Transverse colon (tissue), 4 donors: ENCODE results near the gene ERC2. TPM values are rescaled to one million over a fixed set of nuclear protein-coding genes. Genes with fewer than 3 reads are reported as not detected.

Experiments used
- DNase-seq: peaks from one replicate; pipeline ENCODE4 v3.0.0-alpha.2; 2019
- H3K27ac ChIP-seq, 4 donors: fragments of 200-600 bp; sonication (generic); 2 replicates each; pipeline ENCODE4 v1.5.1; 2016 to 2018; ENCODE audit warnings: inconsistent platforms in 4 of 4
- H3K27me3 ChIP-seq: fragments of 200-600 bp; sonication (generic); 2 replicates; pipeline ENCODE4 v1.5.1; 2017; ENCODE audit warnings: inconsistent platforms
- H3K36me3 ChIP-seq, 4 donors: fragments of 200-600 bp; sonication (generic); 2 replicates each; pipeline ENCODE4 v1.5.1; 2017 to 2019; ENCODE audit warnings: inconsistent platforms in 4 of 4
- H3K4me1 ChIP-seq, 4 donors: fragments of 200-600 bp; sonication (generic); 2 replicates each; pipeline ENCODE4 v1.5.1; 2017 to 2020; ENCODE audit warnings: inconsistent platforms in 4 of 4
- H3K4me3 ChIP-seq, 4 donors: fragments of 200-600 bp; sonication (generic); 1 replicate in 1 of 4; 2 replicates in 3 of 4; pipeline versions ENCODE4 v1.5.1 to v1.6.1; 2017 to 2019; ENCODE audit warnings: inconsistent platforms in 4 of 4
- H3K9me3 ChIP-seq, 2 donors: fragments of 200-600 bp; sonication (generic); 2 replicates each; pipeline ENCODE4 v1.5.1; 2017 to 2019; ENCODE audit warnings: inconsistent platforms in 2 of 2
- EP300 ChIP-seq: sonication (generic); formaldehyde crosslinking; IDR thresholded peaks from one replicate; pipeline ENCODE4 v1.6.1; 2017; ENCODE audit warnings: antibody characterized with exemption, low read depth
- POLR2A ChIP-seq: fragments of 450-650 bp; IDR thresholded peaks from one replicate; pipeline ENCODE4 v1.6.1; 2016; ENCODE audit warnings: antibody characterized with exemption, mild to moderate bottlenecking, moderate library complexity
- POLR2AphosphoS5 ChIP-seq, 3 donors: sonication (generic); formaldehyde crosslinking; IDR thresholded peaks; one replicate each; pipeline ENCODE4 v1.6.1; 2016; ENCODE audit warnings: antibody characterized with exemption in 3 of 3
- WGBS, 2 donors: methylation state at CpG; one replicate each; pipeline ENCODE4 v1.1.5; 2018; ENCODE audit warnings: low coverage in 1 of 2; 5-methylcytosine and 5-hydroxymethylcytosine counted together
- in situ Hi-C, 4 donors: fragments of 200-750 bp; cut with MboI; loops; one replicate each; pipeline versions ENCODE4 v1.15.0 to v1.15.1; 2017; ENCODE audit warnings: low sequenced_read_pairs in 3 of 4, low pct_ligation_motif_present in 1 of 4, low pct_unique_long_range_greater_than_20kb in 1 of 4
- intact Hi-C: fragments of 100-400 bp; cut with DNase I; formaldehyde crosslinking; loops from one replicate; pipeline ENCODE4 v1.15.1; 2023; ENCODE audit warnings: low total_unique reads
- total RNA-seq, 4 donors: library from RNA; depleted of rRNA; stranded (reverse); fragments of >200 nt; gene quantifications; one replicate each; pipeline ENCODE4 v1.1.0, GENCODE V29; 2016
- TF ChIP-seq, protein P1 (sequence below), 5 experiments: fragments of 200-600 bp in 3 of 5; fragments of 450-650 bp in 2 of 5; sonication (generic) in 3 of 5; IDR thresholded peaks; 1 replicate in 2 of 5; 2 replicates in 3 of 5; pipeline ENCODE4 v1.5.1; 2016 to 2017; ENCODE audit warnings: antibody characterized with exemption in 5 of 5, inconsistent platforms in 3 of 5, mild to moderate bottlenecking in 2 of 5, moderate library complexity in 1 of 5

The ERC2 gene
- total RNA-seq, 4 donors from 2014 or later, result 0.41 to 1.3 TPM; not detected in 2

DNA sequence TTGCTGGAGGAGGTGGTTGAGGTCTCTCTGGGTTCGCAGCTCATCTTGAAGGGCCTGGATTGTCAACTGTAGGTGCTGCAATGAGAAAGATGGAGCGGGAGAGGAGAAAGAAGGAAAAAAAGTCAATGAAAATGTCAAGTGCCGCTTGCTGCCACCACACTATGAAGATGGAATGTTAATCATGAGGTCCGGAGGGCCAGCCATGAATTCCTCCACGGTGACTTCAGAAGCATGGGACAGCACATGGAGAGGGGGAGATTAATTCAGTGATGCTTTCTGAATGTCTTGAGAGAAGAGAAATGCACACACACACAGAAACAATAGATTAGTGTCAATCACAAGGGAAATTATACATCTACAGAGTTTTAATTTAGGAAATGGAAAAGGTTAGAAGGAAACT is 171.9 kb downstream of the ERC2 start:
- Histone ChIP-seq H3K36me3 (no peaks in the 10 kb centered on the region), H3K27ac (no peak overlapping the region), H3K4me1 (no peaks in the 10 kb centered on the region), H3K27me3 (no peaks in the 10 kb centered on the region), H3K4me3 (no peak overlapping the region), H3K9me3 (no peaks in the 10 kb centered on the region)
- in situ Hi-C loops, result no loop called here
- 74 to 82% methylated on average over 5 of the region's 5 CpGs for WGBS, 2 donors
- TF ChIP-seq POLR2AphosphoS5 (IDR thresholded peaks at IDR 0.05) (no peak), EP300 (no peak)
- TF ChIP-seq, protein P1, sequence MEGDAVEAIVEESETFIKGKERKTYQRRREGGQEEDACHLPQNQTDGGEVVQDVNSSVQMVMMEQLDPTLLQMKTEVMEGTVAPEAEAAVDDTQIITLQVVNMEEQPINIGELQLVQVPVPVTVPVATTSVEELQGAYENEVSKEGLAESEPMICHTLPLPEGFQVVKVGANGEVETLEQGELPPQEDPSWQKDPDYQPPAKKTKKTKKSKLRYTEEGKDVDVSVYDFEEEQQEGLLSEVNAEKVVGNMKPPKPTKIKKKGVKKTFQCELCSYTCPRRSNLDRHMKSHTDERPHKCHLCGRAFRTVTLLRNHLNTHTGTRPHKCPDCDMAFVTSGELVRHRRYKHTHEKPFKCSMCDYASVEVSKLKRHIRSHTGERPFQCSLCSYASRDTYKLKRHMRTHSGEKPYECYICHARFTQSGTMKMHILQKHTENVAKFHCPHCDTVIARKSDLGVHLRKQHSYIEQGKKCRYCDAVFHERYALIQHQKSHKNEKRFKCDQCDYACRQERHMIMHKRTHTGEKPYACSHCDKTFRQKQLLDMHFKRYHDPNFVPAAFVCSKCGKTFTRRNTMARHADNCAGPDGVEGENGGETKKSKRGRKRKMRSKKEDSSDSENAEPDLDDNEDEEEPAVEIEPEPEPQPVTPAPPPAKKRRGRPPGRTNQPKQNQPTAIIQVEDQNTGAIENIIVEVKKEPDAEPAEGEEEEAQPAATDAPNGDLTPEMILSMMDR (IDR thresholded peaks at IDR 0.05), result no peak
- no peak for DNase-seq
- intact Hi-C loops, result no loop called here

DNA sequence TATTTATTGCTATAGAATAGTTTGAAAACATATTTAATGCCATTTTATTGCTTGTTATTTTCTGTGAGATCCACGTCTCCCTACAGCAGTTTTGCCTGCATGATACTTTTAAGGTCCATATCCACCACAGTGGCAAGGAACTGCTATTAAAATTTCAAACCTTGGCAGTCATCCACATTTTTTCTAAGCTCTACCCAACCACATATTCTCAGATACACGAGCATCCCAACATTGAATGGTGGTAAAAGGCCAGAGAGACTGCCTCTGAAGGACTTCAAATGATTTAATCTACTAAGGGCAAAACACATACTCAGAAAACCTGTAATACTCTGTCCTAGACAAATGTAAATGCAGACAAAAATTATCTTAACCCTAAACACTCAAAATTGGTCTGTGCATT is 173.1 kb downstream of the ERC2 start:
- no peaks in the 10 kb centered on the region for H3K36me3 ChIP-seq
- DNase-seq, result no peak
- WGBS, 2 donors, result 44 to 50% methylated on average over 2 of the region's 2 CpGs
- no peaks in the 10 kb centered on the region for H3K27me3 ChIP-seq
- intact Hi-C loops (no loop called here), in situ Hi-C loops (no loop called here)
- no peaks in the 10 kb centered on the region for H3K9me3 ChIP-seq
- TF ChIP-seq POLR2A, result no peak
- TF ChIP-seq, protein P1 (IDR thresholded peaks at IDR 0.05), result no peak
- TF ChIP-seq POLR2AphosphoS5 (IDR thresholded peaks at IDR 0.05), result no peak
- no peak for TF ChIP-seq EP300
- H3K27ac ChIP-seq, result no peak overlapping the region
- no peaks in the 10 kb centered on the region for H3K4me1 ChIP-seq
- H3K4me3 ChIP-seq, result no peak overlapping the region

DNA sequence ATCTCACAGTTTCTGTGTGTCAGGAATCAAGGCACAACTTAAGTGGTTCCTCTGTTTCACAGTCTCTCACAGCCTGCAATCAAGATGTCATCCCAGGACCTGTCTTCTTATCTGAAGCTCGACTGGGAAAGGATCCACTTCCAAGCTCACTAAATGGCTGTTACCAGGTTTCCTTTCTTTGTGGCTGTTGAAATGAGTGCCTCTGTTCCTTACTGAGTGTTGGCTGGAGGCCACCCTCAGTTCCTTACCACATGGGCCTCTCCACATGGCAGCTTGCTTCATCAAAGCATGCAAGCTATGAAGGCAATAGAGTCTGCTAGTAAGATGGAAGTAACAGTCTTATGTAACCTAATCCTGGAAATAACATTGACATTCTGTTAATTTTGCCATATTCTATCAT is 174.0 kb downstream of the ERC2 start:
- no peaks in the 10 kb centered on the region for H3K27me3 ChIP-seq
- H3K9me3 ChIP-seq, result no peaks in the 10 kb centered on the region
- in situ Hi-C loops (no loop called here), intact Hi-C loops (no loop called here)
- WGBS, 2 donors, result 21% methylated on average over 1 of the region's 1 CpG; no CpG with 5 or more reads in 1 of the 2 donors
- no peaks in the 10 kb centered on the region for H3K4me1 ChIP-seq
- no peak for DNase-seq
- no peaks in the 10 kb centered on the region for H3K36me3 ChIP-seq
- TF ChIP-seq, protein P1 (IDR thresholded peaks at IDR 0.05), result no peak
- TF ChIP-seq POLR2AphosphoS5 (IDR thresholded peaks at IDR 0.05) (no peak), POLR2A (no peak), EP300 (no peak)
- H3K27ac ChIP-seq, result no peak overlapping the region
- H3K4me3 ChIP-seq, result no peak overlapping the region

DNA sequence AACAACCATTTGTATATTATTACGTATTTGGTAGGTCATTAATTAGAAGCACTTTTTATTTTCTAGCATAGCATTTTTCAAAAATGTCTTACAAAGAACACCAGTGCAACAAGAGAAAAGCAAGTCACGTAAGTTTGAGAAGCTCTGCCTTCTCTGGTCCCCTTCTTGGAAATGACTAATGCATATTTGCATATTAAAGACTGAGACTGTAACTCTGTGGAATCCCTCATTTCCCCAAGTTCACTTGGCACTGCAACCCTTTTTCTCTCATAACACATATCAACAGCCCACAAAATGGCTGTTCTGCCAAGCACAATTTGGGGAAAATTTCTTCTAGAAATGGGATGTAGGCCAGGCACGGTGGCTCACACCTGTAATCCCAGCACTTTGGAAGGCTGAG is 176.3 kb downstream of the ERC2 start:
- intact Hi-C loops, result no loop called here
- H3K4me3 ChIP-seq, result no peak overlapping the region
- no peak for DNase-seq
- no peaks in the 10 kb centered on the region for H3K36me3 ChIP-seq
- no peak overlapping the region for H3K27ac ChIP-seq
- in situ Hi-C loops, result no loop called here
- no peaks in the 10 kb centered on the region for H3K9me3 ChIP-seq
- no peaks in the 10 kb centered on the region for H3K4me1 ChIP-seq
- WGBS, 2 donors, result 70 to 97% methylated on average over 3 of the region's 3 CpGs
- H3K27me3 ChIP-seq, result no peaks in the 10 kb centered on the region
- no peak for TF ChIP-seq POLR2A
- no peak for TF ChIP-seq POLR2AphosphoS5 (IDR thresholded peaks at IDR 0.05)
- TF ChIP-seq, protein P1 (IDR thresholded peaks at IDR 0.05), result no peak
- no peak for TF ChIP-seq EP300
